Endothelial cell (in vitro differentiated cells): ENCODE results near the gene PACRG. TPM values are rescaled to one million over a fixed set of nuclear protein-coding genes. Genes with fewer than 3 reads are reported as not detected.

Experiments
- DNase-seq: peaks from one replicate; pipeline ENCODE4 v3.0.0; 2021; ENCODE audit warnings: low spot score
- H3K27ac Mint-ChIP-seq: one replicate; pipeline ENCODE4 v1.8.0; 2021; ENCODE audit warnings: mixed read lengths, inconsistent platforms; ENCODE audit not compliant: unreplicated experiment
- H3K27me3 Mint-ChIP-seq: one replicate; pipeline ENCODE4 v1.8.0; 2021; ENCODE audit warnings: mild to moderate bottlenecking, moderate library complexity, mixed read lengths, inconsistent platforms; ENCODE audit not compliant: unreplicated experiment
- H3K36me3 Mint-ChIP-seq: one replicate; pipeline ENCODE4 v1.8.0; 2021; ENCODE audit warnings: mild to moderate bottlenecking, low read depth, mixed read lengths, inconsistent platforms; ENCODE audit not compliant: unreplicated experiment
- H3K4me1 Mint-ChIP-seq: one replicate; pipeline ENCODE4 v1.8.0; 2021; ENCODE audit warnings: mild to moderate bottlenecking, mixed read lengths, inconsistent platforms; ENCODE audit not compliant: unreplicated experiment
- H3K4me3 Mint-ChIP-seq: one replicate; pipeline ENCODE4 v1.8.0; 2021; ENCODE audit warnings: mild to moderate bottlenecking, mixed read lengths, inconsistent platforms; ENCODE audit not compliant: unreplicated experiment
- H3K9me3 Mint-ChIP-seq: one replicate; pipeline ENCODE4 v1.8.0; 2021; ENCODE audit warnings: mixed read lengths, inconsistent platforms; ENCODE audit not compliant: unreplicated experiment
- CTCF ChIP-seq: fragments of 200-600 bp; sonication (generic); IDR thresholded peaks from one replicate; pipeline ENCODE4 v1.5.0; 2021; ENCODE audit warnings: antibody characterized with exemption; ENCODE audit not compliant: unreplicated experiment
- total RNA-seq: library from RNA; stranded (reverse); fragmentation: NEBNext Ultra II Directional; extraction: Animal tissue kit (Norgen Biotek cat#: 25700); gene quantifications from one replicate; pipeline ENCODE4 v1.2.1, GENCODE V29; 2021; ENCODE audit not compliant: unreplicated experiment

The PACRG gene
- total RNA-seq, 1 donor from 2014 or later: 1.1 TPM

GRCh38 chr6:162849269-162849668, 121.5 kb downstream of the PACRG start:
- Mint-ChIP-seq H3K36me3 (no peaks in the 10 kb centered on the region), H3K4me3 (no peak overlapping the region), H3K9me3 (no peaks in the 10 kb centered on the region), H3K27me3 (peaks cover 1% of the 10 kb centered on the region), H3K27ac (no peak overlapping the region), H3K4me1 (peaks cover 13% of the 10 kb centered on the region)
- DNase-seq: no peak
- TF ChIP-seq CTCF: no peak

- Mint-ChIP-seq H3K27me3 (no peaks in the 10 kb centered on the region), H3K36me3 (no peaks in the 10 kb centered on the region), H3K4me3 (no peak overlapping the region), H3K4me1 (peaks cover 17% of the 10 kb centered on the region), H3K9me3 (no peaks in the 10 kb centered on the region), H3K27ac (no peak overlapping the region)
- no peak for TF ChIP-seq CTCF
- DNase-seq: no peak
Measured at GRCh38 chr6:162852192-162852591, 124.4 kb downstream of the PACRG start.

GRCh38 chr6:162852840-162853577, 125.2 kb downstream of the PACRG start:
- no peak for DNase-seq
- no peaks in the 10 kb centered on the region for H3K9me3 Mint-ChIP-seq
- H3K4me3 Mint-ChIP-seq: no peak overlapping the region
- H3K27me3 Mint-ChIP-seq: no peaks in the 10 kb centered on the region
- peaks cover 19% of the 10 kb centered on the region for H3K4me1 Mint-ChIP-seq
- TF ChIP-seq CTCF: no peak
- no peak overlapping the region for H3K27ac Mint-ChIP-seq
- no peaks in the 10 kb centered on the region for H3K36me3 Mint-ChIP-seq

GRCh38 chr6:162854228-162854627, 126.5 kb downstream of the PACRG start:
- Mint-ChIP-seq H3K27ac (no peak overlapping the region), H3K27me3 (no peaks in the 10 kb centered on the region)

More at GRCh38 chr6:162854228-162854627, 126.5 kb downstream of the PACRG start:
- H3K36me3 Mint-ChIP-seq: no peaks in the 10 kb centered on the region
- no peak for DNase-seq
- H3K9me3 Mint-ChIP-seq: no peaks in the 10 kb centered on the region
- TF ChIP-seq CTCF: no peak
- peaks cover 22% of the 10 kb centered on the region for H3K4me1 Mint-ChIP-seq
- no peak overlapping the region for H3K4me3 Mint-ChIP-seq
